Fibroblast of lung (primary cell): ENCODE data around the gene ATP1A2.

Experiments used
- EZH2 ChIP-seq: IDR thresholded peaks from 2 replicates; pipeline ENCODE4 v1.5.1; 2012; ENCODE audit warnings: low read length, control low read depth, mild to moderate bottlenecking; ENCODE audit errors: missing control alignments
- TF ChIP-seq, protein P1 (sequence below), 2 donors: IDR thresholded peaks in 1 of 2; conservative IDR thresholded peaks in 1 of 2; 1 replicate in 1 of 2; 2 replicates in 1 of 2; pipeline ENCODE4 v1.5.1; 2011 to 2012; ENCODE audit warnings: low read length in 2 of 2, control low read depth in 1 of 2, inconsistent platforms in 1 of 2, low read depth in 1 of 2, mild to moderate bottlenecking in 1 of 2

DNA sequence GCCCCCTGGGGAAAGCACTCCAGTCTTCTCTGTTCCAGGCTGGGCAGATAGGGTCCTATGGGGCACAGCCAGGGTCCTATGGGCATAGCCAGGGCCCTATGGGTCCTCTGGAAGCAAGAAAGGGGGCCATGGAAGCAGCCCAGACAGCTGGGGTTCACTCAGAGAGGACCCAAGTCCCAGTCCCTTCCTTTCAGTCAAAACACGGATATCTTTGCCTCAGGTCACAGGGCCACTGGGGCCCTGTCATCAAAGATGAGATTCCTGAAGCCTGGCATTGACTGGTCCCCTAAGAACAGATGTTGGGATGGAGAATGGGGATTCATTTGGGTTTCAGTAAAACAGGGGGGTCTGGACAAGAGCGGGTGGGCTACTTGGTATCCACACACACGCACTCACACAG is 25.7 kb upstream of the ATP1A2 start:
- TF ChIP-seq, protein P1, sequence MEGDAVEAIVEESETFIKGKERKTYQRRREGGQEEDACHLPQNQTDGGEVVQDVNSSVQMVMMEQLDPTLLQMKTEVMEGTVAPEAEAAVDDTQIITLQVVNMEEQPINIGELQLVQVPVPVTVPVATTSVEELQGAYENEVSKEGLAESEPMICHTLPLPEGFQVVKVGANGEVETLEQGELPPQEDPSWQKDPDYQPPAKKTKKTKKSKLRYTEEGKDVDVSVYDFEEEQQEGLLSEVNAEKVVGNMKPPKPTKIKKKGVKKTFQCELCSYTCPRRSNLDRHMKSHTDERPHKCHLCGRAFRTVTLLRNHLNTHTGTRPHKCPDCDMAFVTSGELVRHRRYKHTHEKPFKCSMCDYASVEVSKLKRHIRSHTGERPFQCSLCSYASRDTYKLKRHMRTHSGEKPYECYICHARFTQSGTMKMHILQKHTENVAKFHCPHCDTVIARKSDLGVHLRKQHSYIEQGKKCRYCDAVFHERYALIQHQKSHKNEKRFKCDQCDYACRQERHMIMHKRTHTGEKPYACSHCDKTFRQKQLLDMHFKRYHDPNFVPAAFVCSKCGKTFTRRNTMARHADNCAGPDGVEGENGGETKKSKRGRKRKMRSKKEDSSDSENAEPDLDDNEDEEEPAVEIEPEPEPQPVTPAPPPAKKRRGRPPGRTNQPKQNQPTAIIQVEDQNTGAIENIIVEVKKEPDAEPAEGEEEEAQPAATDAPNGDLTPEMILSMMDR (conservative IDR thresholded peaks at IDR 0.05 in 1 of 2, IDR thresholded peaks at IDR 0.05 in 1 of 2; ENCODE audit: low read depth in 1 of 2, low read length in 2 of 2) = no peak
- no peak for TF ChIP-seq EZH2
